OCI-LY1 (cell line): ENCODE measurements around the gene ACMSD.

Source experiments
- EZH2 ChIP-seq: fragments of 200-600 bp; sonication (generic), shearing (Covaris generic); IDR thresholded peaks from 2 replicates; pipeline ENCODE4 v1.8.0; 2017; ENCODE audit warnings: borderline replicate concordance, mixed run types, mild to moderate bottlenecking, antibody characterized with exemption, low read length, moderate library complexity, mixed read lengths
- TF ChIP-seq, protein P1 (sequence below): fragments of 200-600 bp; sonication (generic), shearing (Covaris generic); IDR thresholded peaks from 2 replicates; pipeline ENCODE4 v1.5.1; 2017; ENCODE audit warnings: mild to moderate bottlenecking, antibody characterized with exemption, low read length, moderate library complexity, mixed read lengths

DNA sequence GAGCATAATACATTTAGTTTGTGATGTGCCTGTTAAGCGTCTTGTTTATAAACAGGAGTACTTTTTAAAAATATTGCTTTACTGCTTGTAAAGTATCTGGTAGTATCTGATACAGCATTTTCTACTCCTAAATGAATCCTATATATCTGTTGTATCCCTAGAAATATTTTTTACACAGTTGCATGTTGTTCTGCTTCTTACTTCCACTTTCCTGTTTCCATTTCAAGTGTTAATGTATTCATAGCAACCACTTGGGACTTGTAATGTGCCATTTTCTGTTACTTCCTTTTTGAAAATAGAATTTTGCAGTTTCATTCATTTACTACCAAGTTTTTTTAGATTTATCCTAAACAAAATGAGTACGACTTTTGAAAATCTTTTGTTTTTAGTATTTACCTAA lies 105.1 kb downstream of the ACMSD start:
- TF ChIP-seq EZH2, result no peak
- TF ChIP-seq, protein P1, sequence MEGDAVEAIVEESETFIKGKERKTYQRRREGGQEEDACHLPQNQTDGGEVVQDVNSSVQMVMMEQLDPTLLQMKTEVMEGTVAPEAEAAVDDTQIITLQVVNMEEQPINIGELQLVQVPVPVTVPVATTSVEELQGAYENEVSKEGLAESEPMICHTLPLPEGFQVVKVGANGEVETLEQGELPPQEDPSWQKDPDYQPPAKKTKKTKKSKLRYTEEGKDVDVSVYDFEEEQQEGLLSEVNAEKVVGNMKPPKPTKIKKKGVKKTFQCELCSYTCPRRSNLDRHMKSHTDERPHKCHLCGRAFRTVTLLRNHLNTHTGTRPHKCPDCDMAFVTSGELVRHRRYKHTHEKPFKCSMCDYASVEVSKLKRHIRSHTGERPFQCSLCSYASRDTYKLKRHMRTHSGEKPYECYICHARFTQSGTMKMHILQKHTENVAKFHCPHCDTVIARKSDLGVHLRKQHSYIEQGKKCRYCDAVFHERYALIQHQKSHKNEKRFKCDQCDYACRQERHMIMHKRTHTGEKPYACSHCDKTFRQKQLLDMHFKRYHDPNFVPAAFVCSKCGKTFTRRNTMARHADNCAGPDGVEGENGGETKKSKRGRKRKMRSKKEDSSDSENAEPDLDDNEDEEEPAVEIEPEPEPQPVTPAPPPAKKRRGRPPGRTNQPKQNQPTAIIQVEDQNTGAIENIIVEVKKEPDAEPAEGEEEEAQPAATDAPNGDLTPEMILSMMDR, result no peak
